D721Med (cell line): Measurements from ENCODE around the gene ACOT12.

Experiments
- DNase-seq: peaks from one replicate; pipeline ENCODE4 v3.0.0; 2011; ENCODE audit warnings: low spot score; ENCODE audit not compliant: insufficient read length
- FAIRE-seq: peaks from 2 replicates; lab custom pipeline; 2011; peaks lifted over from hg19 to GRCh38; lab: Jason Lieb, UNC
- TF ChIP-seq, protein P1 (sequence below): IDR thresholded peaks from 2 replicates; pipeline ENCODE4 v1.5.1; 2012; ENCODE audit warnings: mild to moderate bottlenecking, control low read depth; ENCODE audit not compliant: insufficient read depth; ENCODE audit errors: missing control alignments

ACOT12 gene

DNA sequence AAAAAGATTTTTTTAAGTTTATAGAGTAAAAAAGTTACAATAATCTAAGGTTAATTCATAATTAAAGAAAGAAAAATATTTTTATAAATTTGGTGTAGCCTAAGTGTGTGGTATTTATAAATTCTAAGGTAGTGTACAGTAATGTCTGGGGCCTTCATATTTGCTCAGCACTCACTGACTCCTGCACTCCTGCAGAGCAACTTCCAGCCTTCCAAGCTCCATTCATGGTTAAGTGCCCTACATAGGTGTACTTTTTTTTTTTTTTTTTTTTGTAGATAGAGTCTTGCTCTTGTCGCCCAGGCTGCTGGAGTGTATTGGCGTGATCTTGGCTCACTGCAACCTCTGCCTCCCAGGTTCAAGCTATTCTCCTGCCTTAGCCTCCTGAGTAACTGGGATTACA, 10.1 kb downstream of the ACOT12 start:
- DNase-seq (no peak), FAIRE-seq (no peak)
- TF ChIP-seq, protein P1, sequence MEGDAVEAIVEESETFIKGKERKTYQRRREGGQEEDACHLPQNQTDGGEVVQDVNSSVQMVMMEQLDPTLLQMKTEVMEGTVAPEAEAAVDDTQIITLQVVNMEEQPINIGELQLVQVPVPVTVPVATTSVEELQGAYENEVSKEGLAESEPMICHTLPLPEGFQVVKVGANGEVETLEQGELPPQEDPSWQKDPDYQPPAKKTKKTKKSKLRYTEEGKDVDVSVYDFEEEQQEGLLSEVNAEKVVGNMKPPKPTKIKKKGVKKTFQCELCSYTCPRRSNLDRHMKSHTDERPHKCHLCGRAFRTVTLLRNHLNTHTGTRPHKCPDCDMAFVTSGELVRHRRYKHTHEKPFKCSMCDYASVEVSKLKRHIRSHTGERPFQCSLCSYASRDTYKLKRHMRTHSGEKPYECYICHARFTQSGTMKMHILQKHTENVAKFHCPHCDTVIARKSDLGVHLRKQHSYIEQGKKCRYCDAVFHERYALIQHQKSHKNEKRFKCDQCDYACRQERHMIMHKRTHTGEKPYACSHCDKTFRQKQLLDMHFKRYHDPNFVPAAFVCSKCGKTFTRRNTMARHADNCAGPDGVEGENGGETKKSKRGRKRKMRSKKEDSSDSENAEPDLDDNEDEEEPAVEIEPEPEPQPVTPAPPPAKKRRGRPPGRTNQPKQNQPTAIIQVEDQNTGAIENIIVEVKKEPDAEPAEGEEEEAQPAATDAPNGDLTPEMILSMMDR = no peak

DNA sequence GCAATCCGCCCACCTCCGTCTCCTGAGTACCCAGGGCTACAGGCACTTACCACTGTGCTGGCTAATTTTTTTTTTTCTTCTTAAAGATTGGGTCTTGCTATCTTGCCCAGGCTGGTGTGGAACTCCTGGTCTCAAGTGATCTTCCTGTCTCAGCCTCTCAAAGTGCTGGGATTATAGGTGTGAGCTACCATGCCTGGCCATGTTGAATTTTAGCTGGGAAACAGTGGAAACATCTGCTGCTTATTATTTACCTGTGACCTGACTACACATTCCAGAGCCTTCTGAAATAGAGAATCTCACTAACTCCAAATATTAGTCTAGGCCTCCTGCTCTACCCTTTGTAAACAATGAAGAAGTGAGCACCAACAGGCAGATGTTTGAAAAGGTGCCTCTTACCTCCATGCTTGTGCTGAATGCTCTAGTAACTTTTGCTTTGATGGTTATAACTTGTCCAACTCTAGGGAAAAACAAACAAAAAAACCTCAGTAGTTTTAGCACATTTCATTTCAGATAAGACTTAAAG, 22.5 kb downstream of the ACOT12 start:
- FAIRE-seq (no peak), DNase-seq (no peak)
- TF ChIP-seq, protein P1 = no peak

- TF ChIP-seq, protein P1 = no peak
- FAIRE-seq = no peak
- no peak for DNase-seq
Observed at GRCh38 chr5:81370912-81371311, 23.0 kb downstream of the ACOT12 start.

- TF ChIP-seq, protein P1 = no peak
- no peak for FAIRE-seq
- DNase-seq = no peak
Observed at GRCh38 chr5:81365541-81365940, 28.4 kb downstream of the ACOT12 start.

GRCh38 chr5:81363093-81363871, 30.7 kb downstream of the ACOT12 start:
- no peak for DNase-seq
- no peak for FAIRE-seq
- TF ChIP-seq, protein P1 = no peak

DNA sequence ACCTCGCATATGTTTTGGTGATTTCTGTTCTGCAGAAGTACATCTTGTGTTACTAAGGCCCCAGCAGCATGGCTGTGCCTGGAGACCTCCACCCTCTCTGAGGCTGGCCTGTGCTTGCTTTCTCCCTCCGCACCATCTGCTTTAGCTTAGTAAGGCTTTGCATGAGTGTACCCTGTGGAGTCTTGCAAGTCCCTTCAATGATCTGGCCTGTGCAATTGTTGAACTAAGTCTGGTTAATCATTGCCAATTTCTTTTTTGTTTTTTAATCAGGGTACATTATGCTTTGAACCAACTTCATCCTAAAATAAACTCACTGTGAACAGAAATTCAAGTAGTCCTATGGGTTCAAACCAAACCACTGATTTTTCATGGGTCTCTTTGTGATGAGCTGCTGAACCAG, 32.3 kb downstream of the ACOT12 start:
- DNase-seq (no peak), FAIRE-seq (no peak)
- TF ChIP-seq, protein P1 = no peak

DNA sequence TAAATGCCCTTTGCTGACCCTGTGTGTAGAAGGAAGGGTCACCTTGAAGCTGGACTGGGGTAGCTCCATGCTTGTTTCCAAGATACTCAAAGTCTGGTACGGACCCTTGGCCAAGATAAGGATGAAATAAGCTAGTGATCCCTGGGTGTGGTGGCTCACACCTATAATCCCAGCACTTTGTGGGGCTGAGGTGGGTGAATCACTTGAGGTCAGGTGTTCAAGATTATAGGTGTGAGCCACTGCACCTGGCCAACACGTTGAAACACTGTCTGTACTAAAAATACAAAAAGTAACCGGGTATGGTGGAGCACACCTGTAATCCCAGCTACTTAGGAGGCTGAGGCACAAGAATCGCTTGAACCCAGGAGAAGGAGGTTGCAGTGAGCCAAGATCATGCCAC, 33.3 kb downstream of the ACOT12 start:
- DNase-seq = no peak
- TF ChIP-seq, protein P1 = no peak
- no peak for FAIRE-seq
